ENCODE data around the gene MMP25.

DNA sequence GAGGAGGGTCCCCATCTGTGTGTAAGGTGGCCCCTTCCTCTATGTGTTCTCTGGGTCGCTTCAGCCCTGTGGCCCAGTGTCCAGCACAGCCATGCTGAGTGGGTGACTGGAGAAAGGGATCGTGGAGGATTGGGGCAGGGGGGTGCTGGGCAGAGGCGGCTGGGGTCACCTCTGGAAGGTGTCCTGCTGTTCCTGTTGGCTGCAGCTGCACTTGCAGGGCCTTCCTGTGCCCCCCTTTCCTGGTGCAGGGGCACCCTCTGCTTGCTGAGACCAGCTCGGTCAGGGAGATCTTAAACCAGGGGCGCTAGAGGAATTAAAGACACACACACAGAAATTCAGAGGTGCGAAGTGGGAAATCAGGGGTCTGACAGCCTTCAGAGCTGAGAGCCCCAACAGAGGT is 30.2 kb downstream of the MMP25 start:
- TF ChIP-seq, protein P1, sequence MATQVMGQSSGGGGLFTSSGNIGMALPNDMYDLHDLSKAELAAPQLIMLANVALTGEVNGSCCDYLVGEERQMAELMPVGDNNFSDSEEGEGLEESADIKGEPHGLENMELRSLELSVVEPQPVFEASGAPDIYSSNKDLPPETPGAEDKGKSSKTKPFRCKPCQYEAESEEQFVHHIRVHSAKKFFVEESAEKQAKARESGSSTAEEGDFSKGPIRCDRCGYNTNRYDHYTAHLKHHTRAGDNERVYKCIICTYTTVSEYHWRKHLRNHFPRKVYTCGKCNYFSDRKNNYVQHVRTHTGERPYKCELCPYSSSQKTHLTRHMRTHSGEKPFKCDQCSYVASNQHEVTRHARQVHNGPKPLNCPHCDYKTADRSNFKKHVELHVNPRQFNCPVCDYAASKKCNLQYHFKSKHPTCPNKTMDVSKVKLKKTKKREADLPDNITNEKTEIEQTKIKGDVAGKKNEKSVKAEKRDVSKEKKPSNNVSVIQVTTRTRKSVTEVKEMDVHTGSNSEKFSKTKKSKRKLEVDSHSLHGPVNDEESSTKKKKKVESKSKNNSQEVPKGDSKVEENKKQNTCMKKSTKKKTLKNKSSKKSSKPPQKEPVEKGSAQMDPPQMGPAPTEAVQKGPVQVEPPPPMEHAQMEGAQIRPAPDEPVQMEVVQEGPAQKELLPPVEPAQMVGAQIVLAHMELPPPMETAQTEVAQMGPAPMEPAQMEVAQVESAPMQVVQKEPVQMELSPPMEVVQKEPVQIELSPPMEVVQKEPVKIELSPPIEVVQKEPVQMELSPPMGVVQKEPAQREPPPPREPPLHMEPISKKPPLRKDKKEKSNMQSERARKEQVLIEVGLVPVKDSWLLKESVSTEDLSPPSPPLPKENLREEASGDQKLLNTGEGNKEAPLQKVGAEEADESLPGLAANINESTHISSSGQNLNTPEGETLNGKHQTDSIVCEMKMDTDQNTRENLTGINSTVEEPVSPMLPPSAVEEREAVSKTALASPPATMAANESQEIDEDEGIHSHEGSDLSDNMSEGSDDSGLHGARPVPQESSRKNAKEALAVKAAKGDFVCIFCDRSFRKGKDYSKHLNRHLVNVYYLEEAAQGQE (IDR thresholded peaks at IDR 0.05; ENCODE audit: low read depth), result no peak
- TF ChIP-seq, protein P2, sequence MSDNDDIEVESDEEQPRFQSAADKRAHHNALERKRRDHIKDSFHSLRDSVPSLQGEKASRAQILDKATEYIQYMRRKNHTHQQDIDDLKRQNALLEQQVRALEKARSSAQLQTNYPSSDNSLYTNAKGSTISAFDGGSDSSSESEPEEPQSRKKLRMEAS (IDR thresholded peaks at IDR 0.05), result no peak
- TF ChIP-seq TAF1 (IDR thresholded peaks at IDR 0.05; ENCODE audit: low read depth) (no peak), CREB1 (IDR thresholded peaks at IDR 0.05; ENCODE audit: low read depth) (no peak), EP300 (IDR thresholded peaks at IDR 0.05; ENCODE audit: borderline replicate concordance) (no peak), NFIC (IDR thresholded peaks at IDR 0.05) (no peak), TEAD4 (IDR thresholded peaks at IDR 0.05) (no peak), EGR1 (IDR thresholded peaks at IDR 0.05) (no peak), YY1 (IDR thresholded peaks at IDR 0.05; ENCODE audit: low read depth) (no peak), FOXM1 (IDR thresholded peaks at IDR 0.05; ENCODE audit: borderline replicate concordance, low read depth) (no peak)
- TF ChIP-seq, protein P3, sequence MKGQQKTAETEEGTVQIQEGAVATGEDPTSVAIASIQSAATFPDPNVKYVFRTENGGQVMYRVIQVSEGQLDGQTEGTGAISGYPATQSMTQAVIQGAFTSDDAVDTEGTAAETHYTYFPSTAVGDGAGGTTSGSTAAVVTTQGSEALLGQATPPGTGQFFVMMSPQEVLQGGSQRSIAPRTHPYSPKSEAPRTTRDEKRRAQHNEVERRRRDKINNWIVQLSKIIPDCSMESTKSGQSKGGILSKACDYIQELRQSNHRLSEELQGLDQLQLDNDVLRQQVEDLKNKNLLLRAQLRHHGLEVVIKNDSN (IDR thresholded peaks at IDR 0.05), result no peak
